Measurements from ENCODE around the gene ARHGAP18.

ARHGAP18 gene

DNA sequence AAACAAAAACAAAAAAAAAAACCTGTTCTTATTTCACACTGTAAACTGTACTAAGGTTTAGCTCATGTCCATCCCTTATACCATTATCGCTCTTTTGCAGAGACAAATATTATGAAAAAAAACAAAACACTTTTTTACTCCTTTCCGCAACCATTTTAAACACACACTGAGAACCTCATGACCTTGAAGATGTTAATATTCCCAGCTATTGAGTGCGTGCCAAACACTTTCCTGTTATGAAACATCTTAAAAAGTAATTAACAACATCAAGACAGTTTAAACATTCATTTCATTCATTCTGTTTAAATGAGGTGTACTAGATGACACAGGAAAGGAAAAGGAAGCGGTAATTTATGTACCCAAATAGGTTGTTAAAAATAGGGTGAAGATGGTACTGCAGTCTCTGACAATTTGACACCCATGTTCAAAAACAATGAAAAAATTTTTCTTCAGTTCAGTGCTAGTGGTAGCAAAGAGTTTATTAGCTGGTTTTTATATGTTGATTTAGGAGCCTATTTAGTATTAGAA lies 3.9 kb upstream of the ARHGAP18 start:
- no peak for DNase-seq
- Mint-ChIP-seq H3K9me3 (no peaks in the 10 kb centered on the region), H3K36me3 (ENCODE audit: low read depth) (no peaks in the 10 kb centered on the region), H3K27ac (no peak overlapping the region), H3K4me3 (no peak overlapping the region), H3K4me1 (peaks cover 17% of the 10 kb centered on the region), H3K27me3 (ENCODE audit: low read depth, poor library complexity) (peaks cover 7% of the 10 kb centered on the region)
- TF ChIP-seq, protein P1, sequence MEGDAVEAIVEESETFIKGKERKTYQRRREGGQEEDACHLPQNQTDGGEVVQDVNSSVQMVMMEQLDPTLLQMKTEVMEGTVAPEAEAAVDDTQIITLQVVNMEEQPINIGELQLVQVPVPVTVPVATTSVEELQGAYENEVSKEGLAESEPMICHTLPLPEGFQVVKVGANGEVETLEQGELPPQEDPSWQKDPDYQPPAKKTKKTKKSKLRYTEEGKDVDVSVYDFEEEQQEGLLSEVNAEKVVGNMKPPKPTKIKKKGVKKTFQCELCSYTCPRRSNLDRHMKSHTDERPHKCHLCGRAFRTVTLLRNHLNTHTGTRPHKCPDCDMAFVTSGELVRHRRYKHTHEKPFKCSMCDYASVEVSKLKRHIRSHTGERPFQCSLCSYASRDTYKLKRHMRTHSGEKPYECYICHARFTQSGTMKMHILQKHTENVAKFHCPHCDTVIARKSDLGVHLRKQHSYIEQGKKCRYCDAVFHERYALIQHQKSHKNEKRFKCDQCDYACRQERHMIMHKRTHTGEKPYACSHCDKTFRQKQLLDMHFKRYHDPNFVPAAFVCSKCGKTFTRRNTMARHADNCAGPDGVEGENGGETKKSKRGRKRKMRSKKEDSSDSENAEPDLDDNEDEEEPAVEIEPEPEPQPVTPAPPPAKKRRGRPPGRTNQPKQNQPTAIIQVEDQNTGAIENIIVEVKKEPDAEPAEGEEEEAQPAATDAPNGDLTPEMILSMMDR (IDR thresholded peaks at IDR 0.05), result no peak

DNA sequence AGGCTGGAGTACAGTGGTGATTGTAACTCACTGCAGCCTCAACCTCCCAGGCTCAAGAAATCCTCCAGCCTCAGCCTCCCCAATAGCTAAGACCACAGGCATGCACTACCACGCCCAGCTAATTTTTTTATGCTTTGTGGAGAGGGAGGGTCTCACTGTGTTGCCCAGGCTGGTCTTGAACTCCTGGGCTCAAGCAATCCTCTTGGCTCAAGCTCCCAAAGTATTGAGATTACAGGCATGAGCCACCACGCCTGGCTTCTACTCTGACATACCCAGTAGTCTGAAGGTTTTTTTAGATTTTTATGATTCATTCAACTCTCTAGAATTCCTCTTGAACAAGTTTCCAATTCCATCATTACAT lies 1.3 kb upstream of the ARHGAP18 start:
- Mint-ChIP-seq H3K4me3 (peak overlapping the region; percentile 93), H3K9me3 (no peaks in the 10 kb centered on the region), H3K4me1 (peaks cover 18% of the 10 kb centered on the region), H3K27me3 (ENCODE audit: low read depth, poor library complexity) (peaks cover 12% of the 10 kb centered on the region), H3K36me3 (ENCODE audit: low read depth) (no peaks in the 10 kb centered on the region), H3K27ac (no peak overlapping the region)
- TF ChIP-seq, protein P1 (IDR thresholded peaks at IDR 0.05), result no peak
- no peak for DNase-seq

DNA sequence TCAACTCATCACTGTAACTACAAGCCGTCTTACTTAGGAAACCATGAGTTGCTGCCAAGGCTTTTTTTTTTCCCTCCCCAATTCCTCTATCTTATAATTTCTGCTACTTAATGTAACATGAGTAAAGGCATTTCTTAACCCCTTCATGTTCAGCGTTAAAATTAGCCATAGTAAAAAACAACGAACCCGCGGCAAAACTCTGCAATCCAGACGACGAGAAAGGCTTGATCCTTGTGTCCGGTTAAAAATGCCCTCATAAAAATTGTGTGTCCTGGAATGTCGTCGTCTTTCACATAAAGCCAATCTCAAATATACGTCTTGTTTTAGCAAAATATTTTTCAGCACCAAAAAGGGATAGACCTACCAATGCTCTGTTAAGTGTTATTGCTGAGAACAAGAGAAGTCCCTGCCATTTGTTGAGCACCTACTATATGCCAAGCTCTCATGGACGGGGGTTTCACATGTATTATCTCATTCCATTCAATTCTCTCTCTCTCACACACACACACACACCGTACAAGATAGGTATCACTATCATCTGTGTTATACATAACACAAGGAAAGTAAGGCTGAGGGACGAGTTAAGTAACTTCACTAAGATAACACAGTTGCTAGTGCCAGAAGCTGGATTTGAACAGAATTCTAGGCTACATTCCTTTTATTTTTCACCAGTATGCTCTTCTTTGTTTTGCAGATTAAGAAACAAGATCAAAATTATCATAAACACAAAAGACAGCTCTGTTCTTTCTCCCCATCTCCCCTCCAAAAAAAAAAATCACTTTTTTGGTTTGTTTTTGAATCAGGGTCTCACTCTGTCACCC lies 683 bp upstream of the ARHGAP18 start:
- no peak for DNase-seq
- Mint-ChIP-seq H3K4me1 (peaks cover 18% of the 10 kb centered on the region), H3K36me3 (ENCODE audit: low read depth) (no peaks in the 10 kb centered on the region), H3K27ac (no peak overlapping the region), H3K27me3 (ENCODE audit: low read depth, poor library complexity) (peaks cover 12% of the 10 kb centered on the region), H3K9me3 (no peaks in the 10 kb centered on the region), H3K4me3 (peak overlapping the region; percentile 93)
- TF ChIP-seq, protein P1 (IDR thresholded peaks at IDR 0.05), result no peak

DNA sequence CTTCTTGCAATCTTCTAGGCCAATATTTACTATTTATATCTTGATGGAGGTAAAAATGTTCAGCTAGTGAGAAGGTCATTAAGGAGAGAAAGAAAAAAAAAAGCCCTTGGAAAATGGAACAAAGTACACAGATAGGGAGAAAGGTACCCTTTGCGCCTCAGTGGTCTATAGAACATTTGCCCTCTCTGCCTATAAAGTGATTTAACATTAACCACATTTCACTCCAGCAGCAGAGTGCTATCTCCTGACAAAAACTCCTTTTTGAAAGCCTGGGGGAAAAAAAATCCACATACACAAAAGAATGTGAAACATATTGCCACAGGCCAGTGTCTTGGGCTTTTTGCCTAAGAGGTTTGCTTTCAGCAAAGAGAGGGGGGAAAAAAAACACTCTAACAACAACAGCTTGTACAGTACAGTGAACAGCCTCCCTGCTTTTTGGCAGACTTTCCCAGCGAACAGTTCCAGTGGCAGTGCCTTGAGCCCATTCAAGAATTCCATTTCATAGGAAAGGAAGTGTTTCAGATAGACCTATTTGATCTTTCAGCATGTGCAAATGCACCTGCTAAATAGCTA lies 695 bp downstream of the ARHGAP18 start:
- Mint-ChIP-seq H3K4me1 (peaks cover 18% of the 10 kb centered on the region), H3K9me3 (no peaks in the 10 kb centered on the region), H3K36me3 (ENCODE audit: low read depth) (no peaks in the 10 kb centered on the region), H3K4me3 (peak overlapping the region; percentile 93), H3K27ac (no peak overlapping the region), H3K27me3 (ENCODE audit: low read depth, poor library complexity) (peaks cover 12% of the 10 kb centered on the region)
- TF ChIP-seq, protein P1 (IDR thresholded peaks at IDR 0.05), result no peak
- no peak for DNase-seq

DNA sequence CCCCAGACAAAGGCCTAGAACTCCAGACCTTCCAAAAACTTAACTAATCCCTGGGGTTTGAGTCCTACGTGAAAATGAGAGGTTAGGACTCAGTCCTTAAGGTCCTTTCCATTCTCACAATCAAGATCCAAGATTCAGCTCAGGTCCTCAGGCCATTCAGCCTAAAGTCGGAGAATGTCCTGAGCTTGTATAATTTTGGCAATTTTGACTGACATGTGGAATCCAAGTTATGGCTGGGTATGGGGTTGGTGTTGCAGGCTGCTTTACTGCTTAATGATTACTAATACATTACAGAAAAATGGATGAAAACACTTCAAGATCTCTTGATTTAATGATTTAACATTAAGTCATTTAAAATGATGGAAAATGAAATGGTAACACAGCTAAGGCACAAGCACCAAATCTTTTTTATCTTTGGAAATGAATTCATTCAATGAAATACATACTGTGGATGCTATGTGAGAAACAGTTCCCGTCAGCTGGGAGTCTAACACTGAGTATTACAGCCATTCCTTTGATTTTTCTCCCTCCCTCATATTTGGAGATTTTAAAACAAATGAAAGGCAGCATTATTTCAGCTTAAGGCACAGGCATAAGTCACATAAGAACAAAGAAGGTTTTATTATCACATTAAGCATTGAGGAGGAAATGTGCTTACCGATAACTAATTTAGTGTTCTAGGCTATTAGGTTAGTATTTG lies 1.3 kb downstream of the ARHGAP18 start:
- H3K9me3 Mint-ChIP-seq, result no peaks in the 10 kb centered on the region
- H3K36me3 Mint-ChIP-seq (ENCODE audit: low read depth), result no peaks in the 10 kb centered on the region
- peak overlapping the region; percentile 93 for H3K4me3 Mint-ChIP-seq
- H3K27me3 Mint-ChIP-seq (ENCODE audit: low read depth, poor library complexity), result peaks cover 12% of the 10 kb centered on the region
- peaks cover 18% of the 10 kb centered on the region for H3K4me1 Mint-ChIP-seq
- TF ChIP-seq, protein P1 (IDR thresholded peaks at IDR 0.05), result no peak
- no peak overlapping the region for H3K27ac Mint-ChIP-seq
- no peak for DNase-seq
